ENCODE data around the gene EXPH5. TPM values are rescaled to one million over a fixed set of nuclear protein-coding genes. Genes with fewer than 3 reads are reported as not detected.

EXPH5 gene
- total and polyA plus RNA-seq, 2 of the 8 experiments (the other 6 are each of a cell fraction or from before 2014, with no cell fraction given), result 1.1 to 11.5 TPM

DNA sequence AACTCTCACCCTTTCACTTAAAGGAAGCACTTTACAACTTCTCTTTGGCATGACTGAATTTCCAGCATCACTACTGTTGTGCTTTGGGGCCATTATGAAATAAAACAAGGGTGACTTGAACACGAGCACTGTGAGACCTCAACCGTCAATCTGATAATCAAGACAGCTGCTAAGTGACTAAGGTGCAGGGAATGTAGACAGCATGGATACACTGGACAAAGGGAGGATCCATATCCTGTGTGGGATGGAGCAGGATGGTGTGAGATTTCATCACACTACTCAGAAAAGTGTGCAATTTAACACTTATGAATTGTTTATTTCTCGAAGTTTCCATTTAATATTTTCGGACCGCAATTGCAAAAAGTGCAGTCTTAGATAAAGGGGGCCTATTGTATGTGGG is 16.1 kb upstream of the EXPH5 start (continued):
- TF ChIP-seq, protein P1, sequence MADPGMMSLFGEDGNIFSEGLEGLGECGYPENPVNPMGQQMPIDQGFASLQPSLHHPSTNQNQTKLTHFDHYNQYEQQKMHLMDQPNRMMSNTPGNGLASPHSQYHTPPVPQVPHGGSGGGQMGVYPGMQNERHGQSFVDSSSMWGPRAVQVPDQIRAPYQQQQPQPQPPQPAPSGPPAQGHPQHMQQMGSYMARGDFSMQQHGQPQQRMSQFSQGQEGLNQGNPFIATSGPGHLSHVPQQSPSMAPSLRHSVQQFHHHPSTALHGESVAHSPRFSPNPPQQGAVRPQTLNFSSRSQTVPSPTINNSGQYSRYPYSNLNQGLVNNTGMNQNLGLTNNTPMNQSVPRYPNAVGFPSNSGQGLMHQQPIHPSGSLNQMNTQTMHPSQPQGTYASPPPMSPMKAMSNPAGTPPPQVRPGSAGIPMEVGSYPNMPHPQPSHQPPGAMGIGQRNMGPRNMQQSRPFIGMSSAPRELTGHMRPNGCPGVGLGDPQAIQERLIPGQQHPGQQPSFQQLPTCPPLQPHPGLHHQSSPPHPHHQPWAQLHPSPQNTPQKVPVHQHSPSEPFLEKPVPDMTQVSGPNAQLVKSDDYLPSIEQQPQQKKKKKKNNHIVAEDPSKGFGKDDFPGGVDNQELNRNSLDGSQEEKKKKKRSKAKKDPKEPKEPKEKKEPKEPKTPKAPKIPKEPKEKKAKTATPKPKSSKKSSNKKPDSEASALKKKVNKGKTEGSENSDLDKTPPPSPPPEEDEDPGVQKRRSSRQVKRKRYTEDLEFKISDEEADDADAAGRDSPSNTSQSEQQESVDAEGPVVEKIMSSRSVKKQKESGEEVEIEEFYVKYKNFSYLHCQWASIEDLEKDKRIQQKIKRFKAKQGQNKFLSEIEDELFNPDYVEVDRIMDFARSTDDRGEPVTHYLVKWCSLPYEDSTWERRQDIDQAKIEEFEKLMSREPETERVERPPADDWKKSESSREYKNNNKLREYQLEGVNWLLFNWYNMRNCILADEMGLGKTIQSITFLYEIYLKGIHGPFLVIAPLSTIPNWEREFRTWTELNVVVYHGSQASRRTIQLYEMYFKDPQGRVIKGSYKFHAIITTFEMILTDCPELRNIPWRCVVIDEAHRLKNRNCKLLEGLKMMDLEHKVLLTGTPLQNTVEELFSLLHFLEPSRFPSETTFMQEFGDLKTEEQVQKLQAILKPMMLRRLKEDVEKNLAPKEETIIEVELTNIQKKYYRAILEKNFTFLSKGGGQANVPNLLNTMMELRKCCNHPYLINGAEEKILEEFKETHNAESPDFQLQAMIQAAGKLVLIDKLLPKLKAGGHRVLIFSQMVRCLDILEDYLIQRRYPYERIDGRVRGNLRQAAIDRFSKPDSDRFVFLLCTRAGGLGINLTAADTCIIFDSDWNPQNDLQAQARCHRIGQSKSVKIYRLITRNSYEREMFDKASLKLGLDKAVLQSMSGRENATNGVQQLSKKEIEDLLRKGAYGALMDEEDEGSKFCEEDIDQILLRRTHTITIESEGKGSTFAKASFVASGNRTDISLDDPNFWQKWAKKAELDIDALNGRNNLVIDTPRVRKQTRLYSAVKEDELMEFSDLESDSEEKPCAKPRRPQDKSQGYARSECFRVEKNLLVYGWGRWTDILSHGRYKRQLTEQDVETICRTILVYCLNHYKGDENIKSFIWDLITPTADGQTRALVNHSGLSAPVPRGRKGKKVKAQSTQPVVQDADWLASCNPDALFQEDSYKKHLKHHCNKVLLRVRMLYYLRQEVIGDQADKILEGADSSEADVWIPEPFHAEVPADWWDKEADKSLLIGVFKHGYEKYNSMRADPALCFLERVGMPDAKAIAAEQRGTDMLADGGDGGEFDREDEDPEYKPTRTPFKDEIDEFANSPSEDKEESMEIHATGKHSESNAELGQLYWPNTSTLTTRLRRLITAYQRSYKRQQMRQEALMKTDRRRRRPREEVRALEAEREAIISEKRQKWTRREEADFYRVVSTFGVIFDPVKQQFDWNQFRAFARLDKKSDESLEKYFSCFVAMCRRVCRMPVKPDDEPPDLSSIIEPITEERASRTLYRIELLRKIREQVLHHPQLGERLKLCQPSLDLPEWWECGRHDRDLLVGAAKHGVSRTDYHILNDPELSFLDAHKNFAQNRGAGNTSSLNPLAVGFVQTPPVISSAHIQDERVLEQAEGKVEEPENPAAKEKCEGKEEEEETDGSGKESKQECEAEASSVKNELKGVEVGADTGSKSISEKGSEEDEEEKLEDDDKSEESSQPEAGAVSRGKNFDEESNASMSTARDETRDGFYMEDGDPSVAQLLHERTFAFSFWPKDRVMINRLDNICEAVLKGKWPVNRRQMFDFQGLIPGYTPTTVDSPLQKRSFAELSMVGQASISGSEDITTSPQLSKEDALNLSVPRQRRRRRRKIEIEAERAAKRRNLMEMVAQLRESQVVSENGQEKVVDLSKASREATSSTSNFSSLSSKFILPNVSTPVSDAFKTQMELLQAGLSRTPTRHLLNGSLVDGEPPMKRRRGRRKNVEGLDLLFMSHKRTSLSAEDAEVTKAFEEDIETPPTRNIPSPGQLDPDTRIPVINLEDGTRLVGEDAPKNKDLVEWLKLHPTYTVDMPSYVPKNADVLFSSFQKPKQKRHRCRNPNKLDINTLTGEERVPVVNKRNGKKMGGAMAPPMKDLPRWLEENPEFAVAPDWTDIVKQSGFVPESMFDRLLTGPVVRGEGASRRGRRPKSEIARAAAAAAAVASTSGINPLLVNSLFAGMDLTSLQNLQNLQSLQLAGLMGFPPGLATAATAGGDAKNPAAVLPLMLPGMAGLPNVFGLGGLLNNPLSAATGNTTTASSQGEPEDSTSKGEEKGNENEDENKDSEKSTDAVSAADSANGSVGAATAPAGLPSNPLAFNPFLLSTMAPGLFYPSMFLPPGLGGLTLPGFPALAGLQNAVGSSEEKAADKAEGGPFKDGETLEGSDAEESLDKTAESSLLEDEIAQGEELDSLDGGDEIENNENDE (IDR thresholded peaks at IDR 0.05; ENCODE audit: insufficient replicate concordance, low read length), result no peak
- TF ChIP-seq BRCA1 (IDR thresholded peaks at IDR 0.05; ENCODE audit: low read depth, low read length), result no peak
- no peak for TF ChIP-seq CREB1 (IDR thresholded peaks at IDR 0.05)
- TF ChIP-seq TBP (IDR thresholded peaks at IDR 0.05; ENCODE audit: low read depth, low read length), result no peak
- TF ChIP-seq, protein P2, sequence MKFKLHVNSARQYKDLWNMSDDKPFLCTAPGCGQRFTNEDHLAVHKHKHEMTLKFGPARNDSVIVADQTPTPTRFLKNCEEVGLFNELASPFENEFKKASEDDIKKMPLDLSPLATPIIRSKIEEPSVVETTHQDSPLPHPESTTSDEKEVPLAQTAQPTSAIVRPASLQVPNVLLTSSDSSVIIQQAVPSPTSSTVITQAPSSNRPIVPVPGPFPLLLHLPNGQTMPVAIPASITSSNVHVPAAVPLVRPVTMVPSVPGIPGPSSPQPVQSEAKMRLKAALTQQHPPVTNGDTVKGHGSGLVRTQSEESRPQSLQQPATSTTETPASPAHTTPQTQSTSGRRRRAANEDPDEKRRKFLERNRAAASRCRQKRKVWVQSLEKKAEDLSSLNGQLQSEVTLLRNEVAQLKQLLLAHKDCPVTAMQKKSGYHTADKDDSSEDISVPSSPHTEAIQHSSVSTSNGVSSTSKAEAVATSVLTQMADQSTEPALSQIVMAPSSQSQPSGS (IDR thresholded peaks at IDR 0.05; ENCODE audit: low read length), result no peak
- TF ChIP-seq SP1 (IDR thresholded peaks at IDR 0.05; ENCODE audit: low read depth, low read length), result no peak
